Activated T-cell treated with anti-CD3 and anti-CD28 coated beads for 48 hours (primary cell): ENCODE measurements around the gene MAP1LC3B2.

ENCODE experiments used
- DNase-seq: peaks from one replicate; pipeline ENCODE4 v3.0.0-alpha.2; 2020; ENCODE audit warnings: low read depth

MAP1LC3B2 gene

DNA sequence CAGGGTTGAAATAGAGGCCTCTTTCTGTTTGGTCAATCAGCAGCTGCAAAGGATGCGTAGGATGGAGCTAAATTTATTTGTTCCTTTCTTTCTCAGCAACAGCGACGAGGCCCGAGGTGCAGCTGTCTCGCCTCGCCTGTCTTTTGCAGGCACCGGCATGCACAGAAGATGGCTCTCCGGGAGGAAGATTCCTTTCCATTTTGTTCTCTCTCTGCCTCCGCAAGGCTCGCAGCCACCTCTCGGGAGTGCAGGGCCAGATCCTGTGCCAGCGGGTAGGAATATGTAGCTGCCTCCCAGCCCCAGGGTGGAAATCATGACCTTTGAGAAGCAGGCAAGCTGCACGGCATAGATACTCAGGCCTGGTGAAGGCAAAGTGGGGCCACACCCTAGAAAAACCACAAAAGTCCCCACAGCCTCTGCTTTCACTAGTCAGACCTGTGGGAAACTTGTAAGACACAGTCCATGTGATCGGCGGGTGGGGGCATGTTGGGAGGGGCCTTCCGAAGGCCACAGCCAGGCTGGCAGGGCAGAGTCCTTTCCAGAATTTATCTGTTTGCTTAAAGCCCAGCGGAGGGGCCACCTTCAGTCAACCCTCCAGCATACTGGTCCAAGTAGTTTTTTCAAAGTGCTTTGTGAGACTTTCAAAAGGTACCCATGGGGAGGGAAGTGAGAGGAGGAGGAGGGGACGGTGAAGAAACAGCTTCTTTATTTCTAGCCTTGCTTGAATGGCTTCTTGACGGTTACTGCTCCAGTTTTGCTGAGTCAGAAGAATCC lies at the start of gene MAP1LC3B2:
Gene MAP1LC3B2, plus strand, starts transcription at position 220 of the 774 bp plus-strand sequence. CDS start 16,562 bp downstream, outside the sequence.
- DNase-seq: peak; percentile 59

DNA sequence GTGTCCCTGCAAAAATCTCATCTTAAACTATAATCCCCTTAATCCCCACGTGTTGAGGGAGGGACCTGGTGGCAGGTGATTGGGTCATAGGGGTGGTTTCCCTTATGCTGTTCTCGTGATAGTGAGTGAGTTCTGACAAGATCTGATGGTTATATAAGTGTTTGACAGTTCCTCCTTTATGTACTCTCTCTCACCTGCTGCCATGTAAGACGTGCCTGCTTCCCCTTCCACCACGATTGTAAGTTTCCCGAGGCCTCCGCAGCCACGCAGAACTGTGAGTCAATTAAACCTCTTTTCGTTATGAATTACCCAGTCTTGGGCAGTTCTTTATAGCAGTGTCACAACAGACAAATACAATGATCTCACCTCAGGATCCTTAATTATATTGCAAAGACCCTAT lies 45.2 kb upstream of the MAP1LC3B2 start:
- DNase-seq: no peak

DNA sequence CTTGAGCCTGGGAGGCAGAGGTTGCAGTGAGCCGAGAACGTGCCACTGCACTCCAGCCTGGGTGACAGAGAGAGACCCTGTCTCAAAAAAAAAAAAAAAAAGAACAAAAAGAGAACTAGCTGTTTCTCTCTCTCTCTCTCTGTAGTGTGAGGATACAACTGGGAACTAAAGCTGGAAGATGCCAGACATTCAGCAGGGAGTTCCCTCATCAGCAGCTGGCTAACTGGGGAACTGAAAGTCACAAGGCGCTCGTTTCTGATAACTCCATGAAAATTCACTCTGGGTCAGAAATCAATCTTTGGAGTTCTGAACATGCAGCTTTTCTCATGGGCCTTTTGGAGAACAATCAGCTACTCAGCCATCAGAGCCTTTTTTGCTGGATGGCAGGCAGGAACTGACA lies 43.5 kb upstream of the MAP1LC3B2 start:
- no peak for DNase-seq

DNA sequence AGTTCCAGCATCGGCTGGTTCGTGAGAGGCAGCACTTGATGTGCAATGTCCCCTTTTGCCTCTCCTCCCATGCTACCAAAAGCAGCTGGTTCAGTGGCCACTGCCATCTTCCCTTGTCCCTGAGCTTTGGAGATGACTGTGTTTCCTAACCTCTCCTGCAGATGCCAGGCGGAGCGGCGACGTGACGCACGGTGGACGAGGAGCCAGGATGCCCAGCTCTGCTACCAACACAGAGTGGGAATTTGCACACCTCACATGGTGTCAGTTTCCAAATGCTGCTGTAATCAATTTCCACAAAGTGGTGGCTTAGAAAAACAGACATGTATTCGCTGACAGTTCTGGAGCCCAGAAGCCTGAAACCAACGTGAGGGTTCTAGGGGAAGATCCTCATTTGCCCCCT lies 42.5 kb upstream of the MAP1LC3B2 start:
- DNase-seq: no peak

DNA sequence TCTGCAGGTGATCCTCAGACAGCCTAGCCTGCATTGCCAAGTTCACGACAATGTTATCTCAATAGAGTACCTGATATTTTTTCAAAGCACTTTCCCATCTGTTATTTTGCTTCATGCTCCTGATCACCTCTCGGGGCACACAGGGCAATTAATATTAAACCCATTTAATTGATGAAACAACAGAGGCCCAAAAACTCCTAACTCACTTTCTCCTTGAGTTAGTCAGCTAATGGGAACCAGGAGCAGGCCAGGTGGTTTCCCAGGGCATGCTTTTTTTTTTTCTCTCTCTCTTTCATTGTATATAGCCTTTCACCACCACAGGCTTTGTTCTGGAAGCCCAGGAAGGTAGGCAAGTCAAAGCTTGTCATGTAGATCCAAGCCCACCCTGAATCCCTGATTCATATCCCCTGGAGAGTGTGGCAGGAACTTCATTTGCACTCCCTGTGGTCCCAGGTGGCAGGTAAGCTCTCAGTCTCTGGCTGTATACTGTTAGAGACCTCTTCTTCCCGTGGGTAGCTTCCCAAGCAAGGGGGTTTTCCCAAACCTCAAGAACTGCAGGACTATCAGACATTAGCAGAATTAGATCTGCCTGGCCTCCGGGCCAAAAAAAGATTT lies 41.6 kb upstream of the MAP1LC3B2 start:
- no peak for DNase-seq

DNA sequence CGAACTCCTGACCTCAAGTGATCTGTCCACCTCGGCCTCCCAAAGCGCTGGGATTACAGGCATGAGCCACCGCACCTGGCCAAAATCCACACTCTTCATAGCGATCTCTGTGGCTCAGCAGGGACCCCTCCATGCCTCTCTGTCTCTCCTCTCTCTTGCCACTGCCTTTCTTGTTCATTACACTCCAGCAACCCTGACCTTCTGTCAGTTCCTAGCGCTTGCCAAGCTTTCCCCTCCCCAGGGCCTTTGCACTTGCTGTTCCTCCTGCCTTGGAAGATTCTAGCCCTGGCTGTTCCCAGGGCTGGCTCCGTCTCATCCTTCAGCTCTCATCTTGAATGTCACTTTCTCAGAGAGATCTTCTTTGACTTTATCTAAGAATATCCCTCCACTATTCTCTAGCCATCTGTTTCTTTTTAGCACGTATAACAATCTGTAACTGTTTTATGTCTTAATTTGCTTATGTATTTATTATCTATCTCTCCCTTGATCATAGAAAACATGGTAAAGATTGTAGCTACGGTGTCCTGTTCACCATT lies 38.9 kb upstream of the MAP1LC3B2 start:
- no peak for DNase-seq

DNA sequence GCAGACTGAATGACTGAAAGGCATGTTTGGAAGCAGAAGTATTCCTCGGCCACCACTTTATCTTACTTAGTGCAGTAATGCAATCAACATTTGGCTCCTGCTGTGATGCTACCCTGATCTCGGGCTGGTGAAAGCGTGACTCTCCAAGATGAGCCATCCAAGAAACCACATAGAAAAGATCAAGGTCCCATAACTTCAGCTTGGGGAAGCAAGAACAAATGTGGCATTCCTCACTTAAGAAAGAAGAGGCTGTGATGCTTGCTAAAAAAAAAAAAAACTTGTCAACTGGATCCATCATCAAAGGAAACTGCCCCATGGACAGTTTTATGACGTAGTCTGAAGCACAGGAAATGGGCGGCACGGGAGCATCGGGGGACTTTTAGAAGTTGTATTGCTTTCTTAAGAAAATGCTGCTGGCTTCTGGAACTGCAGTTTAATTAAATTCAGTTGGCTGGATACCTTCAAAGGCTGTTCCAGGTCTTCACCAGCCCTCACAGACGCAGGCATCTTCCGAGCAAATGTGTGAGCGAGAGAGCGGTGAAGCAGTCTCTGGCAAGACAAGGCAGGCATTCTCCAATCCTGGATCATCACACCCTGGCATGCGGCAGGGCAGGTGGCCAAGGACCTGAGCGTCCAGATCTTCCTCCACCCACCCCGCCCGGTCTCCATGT lies 38.2 kb upstream of the MAP1LC3B2 start:
- no peak for DNase-seq

DNA sequence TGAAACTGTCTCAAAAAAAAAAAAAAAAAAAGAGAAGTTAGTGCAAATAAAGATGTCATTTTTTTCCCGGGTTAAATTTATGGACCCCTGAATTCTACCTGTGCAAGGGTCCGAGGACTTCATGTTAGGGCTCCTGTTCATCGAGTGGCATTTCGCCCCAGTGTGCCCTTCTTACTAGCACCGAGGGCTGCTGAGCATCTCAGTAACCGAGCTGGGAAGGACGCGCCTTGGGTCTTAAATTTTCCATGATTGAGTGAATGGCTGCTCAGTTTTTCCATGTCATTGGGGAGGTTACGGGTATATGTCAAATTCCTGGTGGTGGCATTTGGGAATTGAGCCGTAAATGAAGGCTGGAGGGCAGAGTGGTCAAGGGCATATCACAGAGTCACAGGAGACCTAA lies 34.9 kb upstream of the MAP1LC3B2 start:
- no peak for DNase-seq

DNA sequence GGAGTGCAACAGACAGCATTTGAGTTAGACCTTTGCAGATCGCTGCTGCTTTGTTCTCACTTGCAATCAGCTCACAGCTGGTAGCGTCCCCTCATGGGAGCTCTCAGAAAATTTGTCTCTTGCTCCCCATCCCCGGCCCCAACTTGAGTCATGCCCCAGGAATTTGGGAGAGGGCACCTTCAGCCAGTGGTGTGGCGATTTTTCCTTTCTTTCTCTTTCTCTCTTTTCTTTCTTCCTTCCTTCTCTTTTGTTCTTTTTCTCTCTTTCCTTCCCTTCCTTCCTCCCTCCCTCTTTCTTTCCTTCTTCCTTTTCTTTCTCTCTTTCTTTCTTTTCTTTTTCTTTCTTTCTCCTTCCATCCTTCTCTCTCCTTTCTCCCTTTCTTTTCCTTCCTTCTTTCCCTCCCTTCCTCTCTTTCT lies 34.2 kb upstream of the MAP1LC3B2 start:
- DNase-seq: no peak

DNA sequence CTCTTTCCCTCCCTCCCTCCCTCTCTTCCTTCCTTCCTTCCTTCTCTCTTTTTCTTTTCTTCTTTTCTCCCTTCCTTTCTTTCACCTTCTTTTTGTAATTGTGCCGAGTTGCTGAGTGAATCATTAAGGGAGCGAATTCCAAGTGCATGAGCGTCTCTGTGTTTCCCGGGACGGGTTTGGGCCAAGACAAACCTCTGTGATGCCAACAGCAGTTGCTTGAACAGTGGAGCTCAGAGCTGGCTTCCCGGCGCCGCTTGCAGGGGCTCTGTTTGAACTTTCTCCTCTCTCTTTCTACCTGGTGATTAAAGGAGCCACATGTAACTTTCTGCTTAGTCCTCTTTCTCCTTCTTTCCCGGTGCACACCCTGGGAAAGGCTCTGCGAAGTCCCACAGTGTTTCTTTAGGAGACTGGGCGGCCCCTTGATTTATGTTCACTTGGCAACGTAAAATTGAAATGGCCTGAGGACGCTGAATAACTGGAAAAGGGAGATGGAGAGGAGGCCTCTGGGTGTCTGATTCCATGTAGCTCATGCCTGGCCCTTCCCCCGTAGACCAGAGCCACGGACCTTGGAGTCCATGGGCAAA lies 33.7 kb upstream of the MAP1LC3B2 start:
- DNase-seq: no peak

DNA sequence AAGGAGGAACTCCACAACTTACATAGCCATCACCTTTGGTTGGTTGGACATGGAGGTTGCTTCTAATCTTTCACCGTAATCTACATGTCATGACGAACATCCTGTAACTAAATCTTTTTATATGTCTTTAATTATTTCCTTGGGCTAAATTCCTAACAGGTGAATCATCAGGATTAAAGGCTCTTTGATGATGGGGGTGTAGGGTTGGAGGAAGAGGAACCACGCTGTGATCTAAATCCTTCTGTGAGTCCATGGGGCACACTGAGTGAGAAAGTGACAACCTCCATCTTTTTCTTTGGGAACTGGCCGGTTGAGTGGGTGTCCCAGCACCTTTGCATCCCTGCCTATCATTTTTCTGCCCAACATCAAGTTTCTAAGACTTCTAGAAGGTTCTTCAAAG lies 31.1 kb upstream of the MAP1LC3B2 start:
- DNase-seq: no peak

DNA sequence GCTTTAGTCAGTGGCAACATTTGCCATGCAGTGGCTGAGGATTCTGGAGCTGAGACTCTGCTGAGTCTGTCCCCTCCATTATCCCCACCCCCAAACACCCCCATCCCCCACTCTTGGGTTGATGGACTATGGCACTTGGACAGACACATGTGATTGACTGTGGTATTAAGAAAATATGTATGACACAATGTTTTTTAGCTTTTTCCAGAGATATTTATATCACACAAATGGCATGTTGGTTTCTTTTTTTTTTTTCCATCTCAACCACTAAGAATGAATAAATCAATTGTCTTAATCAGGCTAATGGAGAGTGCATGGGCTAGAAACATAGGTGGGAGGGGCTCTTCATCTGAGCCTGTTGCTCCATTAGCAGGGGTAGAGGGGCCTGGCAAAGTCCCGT lies 30.7 kb upstream of the MAP1LC3B2 start:
- no peak for DNase-seq

DNA sequence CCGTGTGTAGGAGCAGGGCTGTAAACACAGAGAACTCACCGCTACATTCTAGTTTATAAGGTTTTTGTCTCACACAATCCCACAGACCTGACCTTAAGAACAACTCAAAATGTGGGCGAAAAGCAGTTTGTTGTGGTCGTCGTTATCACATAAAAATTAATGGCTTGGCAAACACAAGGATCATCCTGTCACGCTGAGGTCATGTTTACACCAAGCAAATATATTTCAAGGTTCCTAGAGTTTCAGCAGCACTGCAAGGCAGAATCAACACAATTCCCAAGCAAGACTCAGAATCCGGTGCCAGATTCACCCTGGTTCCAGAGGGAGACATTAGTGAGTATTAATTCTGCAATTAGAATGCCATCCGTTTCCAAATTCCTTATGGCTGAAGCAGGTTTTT lies 30.1 kb upstream of the MAP1LC3B2 start:
- no peak for DNase-seq

DNA sequence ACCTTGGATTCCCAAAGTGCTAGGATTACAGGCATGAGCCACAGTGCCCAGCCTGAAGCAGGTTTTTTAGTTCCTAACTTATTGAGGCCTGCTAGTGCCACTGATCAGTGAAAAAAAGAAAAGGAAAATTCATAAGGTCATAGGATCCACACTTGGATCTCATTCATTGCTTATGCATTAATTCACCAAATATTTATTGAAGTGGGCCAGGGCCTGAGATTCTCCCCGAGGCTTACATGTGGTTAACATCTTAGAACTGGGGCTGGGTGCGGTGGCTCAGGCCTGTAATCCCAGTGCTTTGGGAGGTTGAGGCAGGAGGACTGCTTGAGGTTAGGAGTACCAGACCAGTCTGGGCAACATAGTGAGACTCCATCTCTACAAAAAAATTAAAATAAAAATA lies 29.5 kb upstream of the MAP1LC3B2 start:
- no peak for DNase-seq

DNA sequence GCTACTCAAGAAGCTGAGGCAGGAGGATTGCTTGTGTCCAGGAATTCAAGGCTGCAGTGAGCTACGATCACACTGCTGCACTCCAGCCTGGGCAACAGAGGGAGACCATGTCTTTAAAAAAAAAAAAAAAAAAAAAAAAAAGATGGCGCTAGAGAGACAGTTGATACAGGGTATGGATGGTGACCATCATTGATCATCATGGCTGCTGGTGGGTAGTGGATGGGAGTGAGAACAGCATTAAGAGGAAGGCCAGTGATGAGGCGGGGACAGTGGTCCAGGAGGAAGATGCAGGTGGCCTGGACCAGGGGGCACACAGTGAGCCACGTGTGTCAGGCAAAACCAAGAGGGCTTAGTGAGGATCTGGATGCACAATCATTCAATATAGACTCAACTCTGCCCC lies 26.8 kb upstream of the MAP1LC3B2 start:
- DNase-seq: no peak

DNA sequence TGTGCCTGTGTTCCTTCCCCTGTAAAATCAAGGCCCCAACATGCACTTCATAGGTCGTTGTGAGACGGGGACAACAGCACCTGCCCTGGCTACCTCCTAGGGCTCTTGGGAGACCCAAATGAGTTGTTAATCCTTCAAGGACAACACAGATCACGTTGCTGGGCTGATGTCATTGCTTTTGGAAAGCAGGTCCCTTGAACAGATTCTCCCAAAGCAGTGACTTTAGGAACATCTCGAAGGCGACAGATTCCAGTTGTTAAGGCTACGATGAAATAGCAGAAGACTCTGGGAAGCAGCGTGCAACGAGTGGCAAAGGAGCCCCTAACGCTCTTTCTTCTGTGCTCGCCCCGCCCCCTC lies 26.2 kb upstream of the MAP1LC3B2 start:
- no peak for DNase-seq

DNA sequence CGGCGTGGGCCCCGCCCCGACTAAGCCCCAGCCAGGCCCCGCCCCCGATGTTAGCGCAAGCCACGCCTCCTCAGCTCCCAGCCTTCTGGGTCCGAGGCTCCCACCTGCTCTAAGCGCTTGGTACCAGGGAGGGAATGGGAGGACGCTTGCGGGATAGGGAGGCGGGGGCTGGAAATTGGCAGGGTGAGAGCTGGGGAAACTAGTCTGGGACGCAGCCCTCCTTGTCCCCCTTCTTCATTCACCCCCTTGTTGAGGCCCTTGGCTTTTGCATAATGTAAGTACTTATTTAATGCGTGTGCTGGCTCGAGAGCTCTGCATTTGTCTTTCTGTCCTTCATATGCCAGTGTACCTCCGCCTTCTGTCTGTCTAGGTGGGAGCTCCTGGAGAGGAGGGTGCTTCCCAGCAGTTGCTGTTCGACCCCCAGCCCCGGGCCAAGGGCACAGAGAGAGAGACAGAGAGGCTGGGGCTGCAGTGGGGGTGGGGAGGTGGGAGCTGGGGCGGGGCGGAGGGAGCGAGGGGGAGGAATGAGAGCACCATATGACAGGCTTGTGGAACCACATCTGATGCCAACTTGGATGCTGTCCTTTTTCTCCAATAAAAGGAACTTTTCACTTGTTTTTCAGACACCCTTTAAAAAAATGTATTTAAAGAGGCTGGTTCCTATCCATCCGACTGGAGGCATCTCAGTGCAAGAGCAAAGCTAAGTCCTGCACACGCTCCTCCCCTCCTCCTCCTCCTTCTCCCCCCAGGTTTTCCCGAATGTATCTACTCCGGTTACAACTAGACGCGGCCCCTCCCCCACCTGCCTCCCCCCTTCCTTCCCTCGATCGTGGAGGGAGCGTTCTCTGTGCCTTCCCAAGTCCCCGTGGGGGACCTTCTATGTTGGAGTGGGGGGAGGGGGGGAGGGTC lies 25.6 kb upstream of the MAP1LC3B2 start:
- DNase-seq: peak; percentile 74

DNA sequence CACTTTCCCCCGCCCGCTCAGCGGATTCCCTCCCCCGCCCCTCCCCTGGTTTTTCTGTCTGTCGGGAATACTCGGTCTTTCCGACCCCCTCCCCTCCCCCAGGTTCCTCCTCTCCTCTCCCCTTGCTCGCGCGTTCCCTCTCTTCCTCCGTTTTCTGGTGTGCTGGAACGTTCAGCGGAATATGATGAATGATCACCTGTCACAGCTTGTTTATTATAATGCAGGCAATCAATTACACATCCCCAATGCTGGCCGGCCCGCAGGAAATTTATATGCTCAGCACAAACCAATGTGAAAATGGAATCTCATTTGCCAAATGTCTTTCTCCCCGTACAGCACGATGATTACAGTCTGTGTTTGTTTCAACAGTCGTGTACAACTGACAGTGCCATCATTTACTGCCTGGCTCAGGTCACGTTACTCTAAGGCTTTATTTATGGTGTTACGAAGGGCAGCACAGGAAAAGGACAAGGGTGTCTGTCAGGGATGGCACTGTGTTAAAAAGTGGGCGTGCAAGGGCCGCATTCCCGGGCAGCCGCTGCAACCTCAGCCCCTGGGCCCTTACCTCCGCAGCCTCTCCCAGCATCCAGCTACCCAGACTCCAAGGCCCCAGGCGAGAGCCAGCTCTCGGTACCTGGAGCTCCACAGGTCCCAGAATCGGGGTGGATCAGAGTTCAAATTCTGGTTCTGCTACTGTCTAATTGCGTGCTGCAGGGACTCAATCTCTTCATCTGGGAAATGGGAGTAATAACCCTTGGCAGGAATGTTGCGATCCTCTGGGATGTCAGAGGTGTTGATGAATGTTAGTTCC lies 24.7 kb upstream of the MAP1LC3B2 start:
- DNase-seq: no peak

DNA sequence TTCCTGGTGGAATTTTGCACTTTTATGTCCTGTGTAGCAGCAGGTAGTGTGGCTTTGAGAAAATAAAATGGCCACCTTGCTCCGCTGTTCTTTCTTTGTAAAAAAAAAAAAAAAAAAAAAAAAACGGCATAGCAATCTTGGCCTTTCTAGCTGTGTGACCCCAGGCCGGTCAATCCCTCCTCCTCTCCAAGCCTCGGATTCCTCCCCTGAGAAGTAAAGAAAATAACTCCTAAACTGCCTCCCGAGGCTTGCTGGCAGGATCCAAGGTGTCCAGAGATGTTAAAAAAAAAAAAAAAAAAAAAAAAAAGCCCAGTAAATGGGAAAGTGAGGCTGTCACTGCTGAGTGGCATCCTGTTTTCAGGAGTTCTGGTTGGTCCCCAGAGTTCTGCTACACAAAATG lies 23.9 kb upstream of the MAP1LC3B2 start:
- DNase-seq: no peak

DNA sequence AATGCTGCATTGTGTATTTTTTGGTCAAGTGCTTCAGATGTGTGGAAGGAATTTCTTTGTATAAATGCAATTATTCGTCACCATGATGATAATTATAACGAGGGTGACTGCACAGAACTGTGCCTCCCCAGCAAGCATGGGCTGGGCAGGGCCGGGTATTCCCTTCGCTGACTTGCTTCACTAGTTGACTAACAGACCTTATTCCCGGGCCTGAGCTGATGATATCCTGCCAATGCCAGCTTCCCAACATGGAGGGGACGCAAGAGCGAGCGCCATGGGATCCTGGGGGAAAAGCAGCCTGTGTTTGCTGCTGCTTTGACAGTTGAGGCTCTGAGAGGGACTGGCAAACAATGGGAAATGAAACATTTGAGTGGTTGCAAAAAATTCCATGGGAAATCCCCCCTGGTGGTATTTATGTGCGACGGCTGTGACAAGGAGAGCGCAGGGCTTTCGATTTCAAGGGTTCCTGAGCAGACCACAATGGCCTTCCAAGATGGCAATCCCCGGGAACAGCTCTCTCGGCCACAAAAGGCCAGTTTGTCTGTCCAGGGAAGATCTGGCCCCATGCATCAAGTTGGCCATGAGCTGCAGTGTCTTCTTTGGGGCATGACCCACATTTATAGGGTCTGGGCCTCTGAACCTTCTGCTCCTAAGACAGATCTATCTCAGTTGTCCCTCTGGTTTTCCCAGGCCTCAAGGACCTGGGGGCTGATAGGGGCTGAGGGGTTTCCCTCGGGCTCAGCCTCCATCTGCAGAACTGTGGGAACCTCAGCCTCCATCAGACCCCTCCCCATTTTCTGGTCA lies 21.9 kb upstream of the MAP1LC3B2 start:
- no peak for DNase-seq
